IgD-negative memory B cell (primary cell): ENCODE data around the gene POU3F3. TPM values are rescaled to one million over a fixed set of nuclear protein-coding genes. Genes with fewer than 3 reads are reported as not detected.
A peak's percentile ranks its signal among the peaks of the same experiment; 100 is the strongest.

Experiments
- H3K27ac Mint-ChIP-seq, 3 donors: one replicate each; pipeline ENCODE4 v1.8.0; 2020 to 2022; ENCODE audit warnings: mild to moderate bottlenecking in 3 of 3, mixed read lengths in 3 of 3, moderate library complexity in 1 of 3
- H3K27me3 Mint-ChIP-seq: one replicate; pipeline ENCODE4 v1.8.0; 2021; ENCODE audit warnings: mixed read lengths
- H3K36me3 Mint-ChIP-seq: one replicate; pipeline ENCODE4 v1.8.0; 2020; ENCODE audit warnings: mild to moderate bottlenecking, mixed read lengths
- H3K4me1 Mint-ChIP-seq, 3 donors: one replicate each; pipeline ENCODE4 v1.8.0; 2020 to 2022; ENCODE audit warnings: mixed read lengths in 3 of 3, mild to moderate bottlenecking in 1 of 3
- H3K4me3 Mint-ChIP-seq, 4 donors: one replicate each; pipeline ENCODE4 v1.8.0; 2020 to 2022; ENCODE audit warnings: mild to moderate bottlenecking in 4 of 4, mixed read lengths in 4 of 4, moderate library complexity in 3 of 4
- H3K9me3 Mint-ChIP-seq, 3 donors: one replicate each; pipeline ENCODE4 v1.8.0; 2020 to 2021; ENCODE audit warnings: mixed read lengths in 3 of 3, mild to moderate bottlenecking in 1 of 3
- polyA plus RNA-seq: library from polyadenylated mRNA; unstranded; fragments of 300-500 nt; fragmentation: Illumina TruSeq; gene quantifications from one replicate; pipeline ENCODE4 v1.2.3, GENCODE V29; 2021

The POU3F3 gene
- polyA plus RNA-seq, 1 donor from 2014 or later, result not detected

DNA sequence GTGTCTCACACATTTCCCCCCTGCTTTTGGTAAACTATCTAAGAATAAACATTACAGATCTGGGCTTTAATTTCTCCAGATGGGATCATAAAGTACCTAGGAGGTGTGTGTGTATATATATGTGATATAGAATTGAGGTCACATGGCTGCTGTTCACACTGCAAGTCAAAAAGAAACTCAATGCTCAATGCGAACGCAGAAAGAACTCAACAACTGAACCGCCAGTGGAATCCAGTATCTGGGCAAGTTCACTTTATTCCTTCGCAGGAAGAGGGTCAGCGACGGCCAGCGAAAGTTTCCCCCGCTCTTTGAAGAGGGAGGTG lies 17.7 kb downstream of the POU3F3 start:
- Mint-ChIP-seq H3K4me1 (peaks cover 8 to 18% (median 13%) of the 10 kb centered on the region in 3 donors), H3K36me3 (peaks cover 1% of the 10 kb centered on the region), H3K27me3 (peaks cover 47% of the 10 kb centered on the region), H3K4me3 (peak overlapping the region; percentile 62 to 89 (median 85)), H3K27ac (peak overlapping the region in 1 of 3 donors; percentile 7), H3K9me3 (no peaks in the 10 kb centered on the region)

GRCh38 chr2:104871972-104872865 lies 18.3 kb downstream of the POU3F3 start:
- peaks cover 41% of the 10 kb centered on the region for H3K27me3 Mint-ChIP-seq
- peaks cover 6 to 18% (median 13%) of the 10 kb centered on the region in 3 donors for H3K4me1 Mint-ChIP-seq
- H3K9me3 Mint-ChIP-seq, result no peaks in the 10 kb centered on the region
- peak overlapping the region; percentile 81 to 93 (median 87) for H3K4me3 Mint-ChIP-seq
- peak overlapping the region in 1 of 3 donors; percentile 7 for H3K27ac Mint-ChIP-seq
- peaks cover 1% of the 10 kb centered on the region for H3K36me3 Mint-ChIP-seq

GRCh38 chr2:104872866-104873688 lies 19.2 kb downstream of the POU3F3 start:
- H3K4me3 Mint-ChIP-seq, result peak overlapping the region; percentile 80 to 93 (median 84)
- H3K27me3 Mint-ChIP-seq, result peaks cover 41% of the 10 kb centered on the region
- peaks cover 1% of the 10 kb centered on the region for H3K36me3 Mint-ChIP-seq
- peak overlapping the region in 1 of 3 donors; percentile 7 for H3K27ac Mint-ChIP-seq
- peaks cover 6 to 18% (median 13%) of the 10 kb centered on the region in 3 donors for H3K4me1 Mint-ChIP-seq
- no peaks in the 10 kb centered on the region for H3K9me3 Mint-ChIP-seq

DNA sequence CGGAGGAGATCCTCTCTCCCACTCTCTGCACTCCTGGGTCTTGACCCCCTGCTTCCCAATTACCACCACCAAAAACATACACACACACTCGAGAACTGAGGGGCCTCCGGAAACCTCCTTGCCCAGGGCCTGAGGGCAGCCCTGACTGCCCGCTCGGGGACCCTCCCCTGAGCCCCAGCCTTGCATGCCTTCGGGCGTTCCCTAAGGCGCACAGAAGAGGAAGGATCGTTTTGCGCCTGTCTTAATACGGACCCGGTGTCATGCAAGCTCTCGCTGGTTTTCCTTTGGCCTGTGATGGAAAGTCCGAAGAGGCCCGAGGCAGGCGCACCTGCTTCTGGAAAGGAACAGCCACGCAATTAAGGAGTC lies 19.8 kb downstream of the POU3F3 start:
- Mint-ChIP-seq H3K4me1 (peaks cover 6 to 18% (median 13%) of the 10 kb centered on the region in 3 donors), H3K36me3 (peaks cover 1% of the 10 kb centered on the region), H3K27ac (no peak overlapping the region), H3K27me3 (peaks cover 35% of the 10 kb centered on the region), H3K4me3 (peak overlapping the region; percentile 80 to 93 (median 84)), H3K9me3 (no peaks in the 10 kb centered on the region)

DNA sequence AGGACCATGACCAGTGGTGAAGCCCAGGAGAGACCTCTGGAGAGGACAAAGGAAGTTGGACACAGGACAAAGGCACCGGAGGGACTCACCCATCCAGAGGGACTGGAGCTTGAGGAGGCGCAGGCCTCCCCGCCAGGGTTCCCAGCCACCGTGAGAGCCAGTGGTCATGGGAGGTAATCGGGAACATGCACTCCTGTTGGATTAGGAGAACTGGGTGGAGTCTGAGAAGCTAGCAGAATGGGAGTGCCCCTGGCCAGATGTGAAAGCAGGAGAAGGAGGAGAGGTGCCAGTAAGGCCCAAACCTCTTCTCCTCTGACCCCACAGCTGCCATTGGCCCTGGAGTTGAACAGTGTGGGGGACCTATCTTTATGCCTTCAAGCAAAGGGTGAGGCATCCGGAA lies 20.3 kb downstream of the POU3F3 start:
- H3K27me3 Mint-ChIP-seq, result peaks cover 33% of the 10 kb centered on the region
- H3K36me3 Mint-ChIP-seq, result peaks cover 1% of the 10 kb centered on the region
- H3K9me3 Mint-ChIP-seq, result no peaks in the 10 kb centered on the region
- H3K27ac Mint-ChIP-seq, result no peak overlapping the region
- peaks cover 6 to 18% (median 13%) of the 10 kb centered on the region in 3 donors for H3K4me1 Mint-ChIP-seq
- peak overlapping the region in 2 of 4 donors; percentile 61 to 80 for H3K4me3 Mint-ChIP-seq

- H3K4me3 Mint-ChIP-seq, result peak overlapping the region in 1 of 4 donors; percentile 29
- H3K9me3 Mint-ChIP-seq, result no peaks in the 10 kb centered on the region
- no peak overlapping the region for H3K27ac Mint-ChIP-seq
- H3K36me3 Mint-ChIP-seq, result peaks cover 1% of the 10 kb centered on the region
- peaks cover 31% of the 10 kb centered on the region for H3K27me3 Mint-ChIP-seq
- H3K4me1 Mint-ChIP-seq, result peaks cover 6 to 18% (median 13%) of the 10 kb centered on the region in 3 donors
Measured at GRCh38 chr2:104875262-104875661, 21.3 kb downstream of the POU3F3 start.

DNA sequence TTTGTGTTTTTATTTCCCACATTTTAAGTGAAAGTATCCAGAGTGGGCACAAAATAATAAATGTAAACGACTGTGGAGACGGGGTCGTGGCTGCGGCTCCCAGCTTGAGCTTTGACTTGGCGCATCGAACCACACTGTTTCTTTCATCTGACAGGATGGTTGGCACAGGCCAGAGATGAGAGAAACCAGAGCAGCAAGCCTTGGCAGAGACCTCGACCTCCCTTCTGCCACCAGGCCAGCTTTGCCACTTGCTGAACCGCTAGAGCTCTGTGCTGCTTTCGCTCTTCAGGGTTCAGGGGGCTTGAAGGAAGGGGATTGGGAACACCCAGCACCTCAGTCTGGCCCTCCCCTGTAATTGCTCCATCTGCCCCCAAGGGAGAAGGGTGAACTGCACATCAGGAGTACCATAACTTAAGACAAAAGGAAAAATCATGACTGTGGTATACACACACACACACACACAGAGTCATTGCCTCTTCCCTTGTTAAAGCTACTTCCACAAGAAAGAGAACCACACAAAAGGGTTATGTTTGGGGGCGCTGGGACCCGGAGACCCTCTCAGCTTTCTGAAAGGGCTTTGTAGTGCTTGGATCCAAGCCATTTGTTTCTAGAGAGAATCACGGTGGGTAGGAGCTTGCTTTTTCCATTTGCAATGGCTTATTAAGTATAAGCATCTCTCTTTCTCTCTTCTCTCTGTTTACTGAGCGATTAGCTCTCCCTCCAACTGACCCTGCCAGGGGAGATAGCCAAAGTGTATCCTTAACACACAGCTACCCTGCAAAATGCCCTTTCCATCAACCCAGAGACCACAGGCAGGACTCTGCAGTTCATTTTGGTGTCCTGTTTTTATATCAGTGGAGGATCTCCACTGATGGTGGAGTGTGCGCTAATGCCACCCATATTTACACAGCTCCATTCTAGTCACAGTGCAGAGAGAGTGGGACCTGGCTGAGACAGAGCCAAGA lies 23.0 kb downstream of the POU3F3 start:
- peaks cover 3 to 8% (median 7%) of the 10 kb centered on the region in 3 donors for H3K4me1 Mint-ChIP-seq
- H3K36me3 Mint-ChIP-seq, result peaks cover 1% of the 10 kb centered on the region
- no peak overlapping the region for H3K27ac Mint-ChIP-seq
- H3K27me3 Mint-ChIP-seq, result peaks cover 25% of the 10 kb centered on the region
- H3K4me3 Mint-ChIP-seq, result no peak overlapping the region
- H3K9me3 Mint-ChIP-seq, result no peaks in the 10 kb centered on the region

- Mint-ChIP-seq H3K4me1 (no peaks in the 10 kb centered on the region), H3K9me3 (no peaks in the 10 kb centered on the region), H3K27me3 (peaks cover 23% of the 10 kb centered on the region), H3K4me3 (no peak overlapping the region), H3K27ac (no peak overlapping the region), H3K36me3 (peaks cover 1% of the 10 kb centered on the region)
Measured at GRCh38 chr2:104878863-104879512, 25.1 kb downstream of the POU3F3 start.

DNA sequence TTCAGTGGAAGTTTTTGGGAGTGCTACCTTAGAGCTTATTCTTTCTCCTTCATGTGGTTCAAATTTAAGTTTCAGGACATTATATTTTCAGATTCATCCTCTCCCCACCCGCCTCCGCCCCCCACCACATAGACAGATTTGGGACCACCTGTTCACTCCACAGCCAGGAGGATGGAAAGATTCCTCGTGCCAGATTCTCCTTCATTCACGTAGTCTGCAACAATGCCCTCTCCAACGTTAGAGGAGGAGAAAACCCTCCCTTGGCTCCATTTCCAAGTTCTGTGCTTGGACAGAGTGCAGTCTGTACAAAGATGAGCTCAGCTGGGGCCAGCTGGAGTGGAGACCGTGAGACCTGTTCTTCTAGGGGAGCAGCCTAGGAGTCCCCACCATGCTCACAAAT lies 26.2 kb downstream of the POU3F3 start:
- peaks cover under 1% of the 10 kb centered on the region for H3K36me3 Mint-ChIP-seq
- H3K9me3 Mint-ChIP-seq, result no peaks in the 10 kb centered on the region
- no peak overlapping the region for H3K4me3 Mint-ChIP-seq
- no peak overlapping the region for H3K27ac Mint-ChIP-seq
- H3K4me1 Mint-ChIP-seq, result no peaks in the 10 kb centered on the region
- peaks cover 24% of the 10 kb centered on the region for H3K27me3 Mint-ChIP-seq

- Mint-ChIP-seq H3K4me1 (peaks cover 4 to 6% (median 6%) of the 10 kb centered on the region in 3 donors), H3K27ac (peak overlapping the region in 1 of 3 donors; percentile 11), H3K36me3 (no peaks in the 10 kb centered on the region), H3K9me3 (peaks cover 0 to 4% (median 2%) of the 10 kb centered on the region in 3 donors), H3K27me3 (peaks cover 22% of the 10 kb centered on the region), H3K4me3 (no peak overlapping the region)
Measured at GRCh38 chr2:104883357-104883756, 29.4 kb downstream of the POU3F3 start.

- Mint-ChIP-seq H3K4me1 (peaks cover 14 to 22% (median 18%) of the 10 kb centered on the region in 3 donors), H3K9me3 (peaks cover 0 to 5% (median 2%) of the 10 kb centered on the region in 3 donors), H3K27me3 (peaks cover 17% of the 10 kb centered on the region), H3K4me3 (no peak overlapping the region), H3K36me3 (no peaks in the 10 kb centered on the region), H3K27ac (peak overlapping the region in 1 of 3 donors; percentile 8)
Measured at GRCh38 chr2:104885119-104885782, 31.3 kb downstream of the POU3F3 start.

- peaks cover 12% of the 10 kb centered on the region for H3K27me3 Mint-ChIP-seq
- peaks cover 14 to 28% (median 19%) of the 10 kb centered on the region in 3 donors for H3K4me1 Mint-ChIP-seq
- peak overlapping the region in 1 of 4 donors; percentile 82 for H3K4me3 Mint-ChIP-seq
- H3K36me3 Mint-ChIP-seq, result no peaks in the 10 kb centered on the region
- H3K27ac Mint-ChIP-seq, result peak overlapping the region in 1 of 3 donors; percentile 31
- H3K9me3 Mint-ChIP-seq, result peaks cover 0 to 5% (median 2%) of the 10 kb centered on the region in 3 donors
Measured at GRCh38 chr2:104887676-104888075, 33.8 kb downstream of the POU3F3 start.

DNA sequence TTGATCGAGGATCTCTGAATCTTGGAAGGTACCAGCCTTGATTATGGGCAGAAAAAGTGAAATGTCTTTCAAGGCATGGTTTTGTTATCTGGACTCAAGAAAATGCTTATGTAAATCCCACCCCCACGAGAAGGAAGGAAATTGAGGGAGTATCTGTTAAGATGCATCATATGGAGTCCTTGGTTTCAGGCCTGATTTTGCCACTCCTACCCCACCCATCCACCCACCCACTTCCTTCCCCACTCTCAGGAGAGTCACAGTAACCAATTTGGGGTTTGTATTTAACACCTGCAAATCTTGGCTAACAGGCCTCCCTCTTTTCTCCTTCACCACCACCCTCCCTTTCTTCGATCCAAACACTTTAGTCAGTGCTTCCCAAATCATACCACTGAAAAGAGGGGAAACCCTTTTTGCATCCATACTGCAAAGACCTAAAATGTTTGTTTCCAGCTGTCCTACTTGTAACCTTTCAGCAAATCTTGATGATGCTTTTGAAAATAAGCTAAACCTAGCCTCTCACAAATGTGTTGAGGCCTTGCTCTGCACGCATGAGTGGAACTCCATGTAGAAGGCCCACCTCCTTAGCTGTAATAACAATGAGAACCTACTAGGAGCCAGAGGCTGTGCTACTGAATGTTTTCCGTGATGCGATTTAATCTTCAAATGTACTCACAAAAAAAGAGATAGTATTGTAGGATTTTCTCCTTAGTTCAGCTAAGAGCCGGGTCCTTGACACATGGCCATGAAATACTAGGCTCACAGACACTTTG lies 34.8 kb downstream of the POU3F3 start:
- H3K9me3 Mint-ChIP-seq, result peaks cover 0 to 5% (median 2%) of the 10 kb centered on the region in 3 donors
- H3K4me1 Mint-ChIP-seq, result peaks cover 14 to 28% (median 19%) of the 10 kb centered on the region in 3 donors
- H3K27me3 Mint-ChIP-seq, result peaks cover 6% of the 10 kb centered on the region
- H3K36me3 Mint-ChIP-seq, result no peaks in the 10 kb centered on the region
- H3K27ac Mint-ChIP-seq, result peak overlapping the region in 2 of 3 donors; percentile 2 to 27
- peak overlapping the region in 2 of 4 donors; percentile 73 to 89 for H3K4me3 Mint-ChIP-seq
